Inflammatory macrophage (primary cell): Measurements from ENCODE around the gene COMMD3.
"Not testable (repeated sequence)": the region's sequence is repeated elsewhere in the genome, so short reads cannot be mapped to it uniquely, and the experiment has no call there.

ENCODE experiments used
- DNase-seq, 2 donors: peaks; one replicate each; pipeline ENCODE4 v3.0.0-alpha.2; 2020 to 2022
- total RNA-seq, 18 experiments: gene quantifications; one replicate each; lab custom pipeline; 2026; ENCODE audit warnings: mixed read lengths in 6 of 18, inconsistent platforms in 2 of 18; lab: John Stamatoyannopoulos, UW

COMMD3 gene
- 2.6 to 13.8 (median 9.8) reads per million in 18 experiments for total RNA-seq

DNA sequence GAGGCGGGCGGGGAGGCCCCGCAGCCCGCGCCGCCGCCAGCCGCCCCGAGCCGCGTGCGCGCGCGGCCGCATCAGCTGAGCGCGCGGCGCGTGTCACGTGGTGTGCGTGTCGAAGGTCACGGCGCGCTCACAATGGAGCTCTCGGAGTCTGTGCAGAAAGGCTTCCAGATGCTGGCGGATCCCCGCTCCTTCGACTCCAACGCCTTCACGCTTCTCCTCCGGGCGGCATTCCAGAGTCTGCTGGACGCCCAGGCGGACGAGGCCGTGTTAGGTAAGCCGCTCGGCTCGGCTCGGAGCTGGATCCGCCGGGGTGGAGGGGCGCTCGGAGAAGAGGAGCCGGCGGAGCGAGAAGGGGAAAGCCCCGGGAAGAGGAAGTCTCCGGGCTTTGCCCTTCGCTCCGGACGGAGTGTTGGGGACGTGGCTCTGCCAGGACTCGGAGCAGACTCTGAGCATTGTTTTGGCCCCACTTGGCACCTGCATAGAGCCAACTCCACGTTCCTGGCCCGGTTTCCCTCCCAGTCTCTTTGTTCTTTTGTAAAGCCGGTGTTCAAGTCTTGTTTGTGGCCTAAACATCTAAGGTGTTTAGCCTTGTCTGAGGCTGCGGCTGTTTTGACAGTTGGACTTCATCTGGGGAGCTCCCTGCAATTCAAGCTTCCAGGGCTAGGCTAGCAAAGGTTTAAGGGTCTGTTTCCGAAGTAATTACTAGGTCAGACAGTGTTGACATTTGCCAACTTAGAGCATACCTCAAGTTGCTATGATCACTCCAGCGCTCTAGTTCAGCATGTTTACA lies at the start of gene COMMD3:
TSS of gene COMMD3 (plus strand) at position 103 of the 790 bp plus-strand sequence. CDS start at position 133, 30 bp downstream.
- DNase-seq: peak; percentile 79 to 89

DNA sequence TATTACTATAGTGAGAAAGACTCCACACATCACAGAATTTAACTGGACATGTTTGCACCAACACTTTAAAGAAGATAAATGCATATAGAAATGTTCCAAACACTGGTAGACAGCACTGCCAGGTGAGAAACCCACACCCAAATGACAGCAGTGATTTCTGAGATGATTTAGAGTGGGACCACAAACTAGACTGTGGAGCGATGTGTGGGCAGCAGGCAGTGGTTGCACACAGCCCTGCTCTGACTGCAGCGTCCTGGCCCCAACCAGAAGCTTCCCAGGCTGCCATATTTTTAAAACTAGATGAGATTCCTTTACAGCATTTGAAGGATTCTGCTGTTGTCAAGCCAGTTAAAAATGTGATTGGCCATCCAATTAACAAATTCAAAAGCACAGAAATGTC lies 47.7 kb upstream of the COMMD3 start:
- DNase-seq: no peak

DNA sequence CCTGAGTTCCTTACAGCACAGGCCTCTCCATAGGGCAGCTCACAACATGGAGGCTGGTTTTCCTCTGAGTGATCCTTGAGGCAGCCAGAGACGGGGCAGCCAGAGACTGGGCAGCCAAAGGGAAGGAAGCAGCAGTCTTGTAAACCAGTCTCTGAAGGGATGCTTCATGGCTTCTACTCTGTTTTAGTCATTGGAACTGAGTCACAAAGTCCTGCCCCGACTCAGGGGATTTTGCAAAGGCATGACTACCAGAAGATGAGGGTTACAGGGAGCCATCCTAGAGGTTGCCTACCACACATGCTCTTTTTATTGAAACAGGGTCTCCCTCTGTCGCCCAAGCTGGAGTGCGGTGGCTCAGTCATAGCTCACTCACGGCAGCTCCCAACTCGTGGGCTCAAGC lies 44.4 kb upstream of the COMMD3 start:
- DNase-seq: no peak

DNA sequence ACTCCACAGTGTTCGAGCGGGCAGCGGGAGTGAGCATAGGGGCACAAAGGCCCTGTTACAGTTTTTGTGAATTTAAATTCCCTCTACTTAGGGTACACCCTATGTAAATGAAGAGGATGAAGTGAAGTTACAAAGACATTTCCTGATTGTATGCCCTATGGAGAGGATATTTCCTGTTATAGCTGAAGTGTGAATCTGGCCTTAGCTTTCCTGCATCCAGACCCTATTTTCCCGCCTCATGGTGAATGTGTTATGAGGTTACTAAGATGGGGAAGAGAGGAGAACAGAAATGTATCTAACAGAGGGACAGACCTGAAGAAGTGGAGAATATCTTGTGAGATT lies 37.8 kb upstream of the COMMD3 start:
- no peak for DNase-seq

DNA sequence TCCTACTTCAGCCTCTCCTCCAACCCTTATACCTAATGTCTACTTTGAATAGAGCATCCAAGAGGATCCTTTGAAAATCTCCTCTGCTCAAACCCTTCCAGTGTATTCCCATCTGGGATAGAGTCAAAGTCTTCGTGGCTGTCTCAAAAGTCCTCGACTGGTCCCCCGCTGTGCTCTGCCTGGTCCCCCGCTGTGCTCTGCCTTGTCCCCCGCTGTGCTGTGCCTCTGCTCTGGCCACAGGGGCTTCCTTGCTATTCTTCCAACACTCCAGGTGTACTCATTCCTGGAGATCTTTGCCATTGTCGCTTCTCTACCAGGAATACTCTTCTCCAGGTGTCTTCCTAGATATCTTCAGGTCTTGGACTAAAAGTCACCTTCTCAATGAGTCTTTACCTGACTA lies 36.1 kb upstream of the COMMD3 start:
- no peak for DNase-seq

DNA sequence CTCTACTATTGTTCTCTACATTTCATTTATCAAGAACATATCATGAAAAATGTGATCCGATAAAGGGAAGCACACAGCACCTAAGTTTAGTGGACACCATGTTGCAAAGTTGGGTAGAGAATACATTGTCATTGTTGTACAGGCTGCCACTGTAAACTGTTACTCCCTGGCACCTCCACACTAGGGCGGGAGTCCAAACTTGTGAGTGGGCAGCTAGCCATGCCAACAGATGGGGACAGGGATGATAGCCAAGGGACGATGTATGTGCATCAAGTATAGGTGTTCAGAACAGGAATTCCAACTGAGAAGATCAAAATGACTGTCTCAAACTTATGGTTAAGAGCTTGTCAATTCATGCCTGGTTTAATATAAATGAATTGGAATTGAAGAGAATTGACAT lies 31.1 kb upstream of the COMMD3 start:
- DNase-seq: no peak

DNA sequence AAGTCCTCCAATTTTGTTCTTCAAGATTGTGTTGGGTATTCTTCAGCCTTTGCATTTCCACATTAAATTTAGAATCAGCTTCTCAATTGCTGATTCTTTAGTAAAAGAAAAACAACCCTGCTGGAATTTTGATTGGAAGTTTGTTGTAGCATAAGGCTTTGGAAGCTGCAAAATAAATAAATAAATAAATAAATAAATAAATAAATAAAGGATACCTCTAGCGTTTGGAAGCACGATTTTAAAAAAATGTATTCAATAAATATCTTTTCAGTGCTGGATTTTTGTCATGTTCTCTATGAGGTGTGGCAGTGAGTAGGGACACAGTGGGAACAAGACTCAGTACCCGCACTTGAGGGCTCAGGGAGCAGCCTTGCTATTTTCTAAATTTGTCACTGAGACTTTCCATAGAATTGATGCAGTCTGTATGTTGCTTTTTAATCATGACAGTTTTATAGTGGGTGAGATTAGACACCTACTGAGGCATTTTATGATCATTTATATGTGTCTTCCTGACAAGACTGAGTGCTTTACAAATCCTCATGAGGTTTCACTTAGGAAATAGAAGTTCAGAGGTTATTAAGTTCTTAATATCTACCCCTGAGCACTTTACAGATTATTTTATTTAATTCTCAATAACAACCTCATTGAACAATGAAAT lies 22.3 kb upstream of the COMMD3 start:
- DNase-seq: no peak

DNA sequence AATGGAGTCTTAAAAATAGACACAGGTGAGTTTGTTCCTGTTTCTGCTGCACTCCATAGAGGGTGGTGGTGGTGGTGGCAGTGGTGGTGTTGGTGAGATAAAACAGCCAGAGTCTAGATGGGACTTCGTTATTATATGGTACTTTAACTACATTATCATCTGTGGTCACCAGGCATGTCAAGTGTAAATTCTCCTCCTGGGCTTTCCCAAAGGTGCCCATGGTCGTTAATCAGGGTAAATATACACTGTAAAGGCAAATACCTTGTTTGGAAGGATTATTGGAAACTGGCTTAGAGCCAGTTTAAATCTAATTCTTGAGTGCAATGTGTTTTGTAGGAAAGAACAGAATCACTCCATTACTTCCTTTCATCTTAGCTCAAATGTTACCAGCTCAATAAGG lies 21.5 kb upstream of the COMMD3 start:
- DNase-seq: no peak

DNA sequence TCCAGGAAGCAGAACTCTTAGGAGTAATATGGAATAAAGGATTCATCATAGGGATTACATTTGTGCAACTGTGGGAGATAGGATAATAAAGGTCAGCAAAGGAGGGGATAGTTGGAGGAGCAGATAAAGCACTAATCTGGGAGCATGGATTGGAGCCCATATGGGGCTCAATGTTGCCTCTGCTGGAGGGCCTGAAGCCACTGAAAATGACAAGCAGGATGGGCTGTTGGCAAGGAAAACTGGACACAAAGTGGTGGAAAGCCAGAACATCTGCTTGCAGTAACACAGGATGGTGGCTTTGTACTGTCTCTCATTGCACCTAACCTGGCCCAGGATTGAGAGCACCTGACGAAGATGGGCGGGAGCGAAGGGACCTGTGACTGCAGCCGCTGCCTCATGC lies 15.0 kb upstream of the COMMD3 start:
- no peak for DNase-seq

DNA sequence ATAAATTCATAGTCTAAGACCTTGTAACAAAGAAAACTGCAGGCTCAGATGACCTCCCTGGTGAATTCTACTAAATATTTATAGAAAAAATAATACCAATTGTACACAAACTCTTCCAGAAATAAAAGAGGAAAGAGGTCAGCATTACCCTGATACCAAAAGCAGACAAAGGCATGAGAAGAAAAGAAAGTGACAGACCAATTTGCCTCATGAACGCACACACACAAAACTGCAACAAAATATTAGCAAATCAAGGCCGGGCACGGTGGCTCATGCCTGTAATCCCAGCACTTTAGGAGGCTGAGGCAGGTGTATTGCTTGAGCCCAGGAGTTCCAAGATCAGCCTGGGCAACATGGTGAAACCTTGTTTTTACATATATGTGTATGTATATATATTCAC lies 12.7 kb upstream of the COMMD3 start:
- no peak for DNase-seq

DNA sequence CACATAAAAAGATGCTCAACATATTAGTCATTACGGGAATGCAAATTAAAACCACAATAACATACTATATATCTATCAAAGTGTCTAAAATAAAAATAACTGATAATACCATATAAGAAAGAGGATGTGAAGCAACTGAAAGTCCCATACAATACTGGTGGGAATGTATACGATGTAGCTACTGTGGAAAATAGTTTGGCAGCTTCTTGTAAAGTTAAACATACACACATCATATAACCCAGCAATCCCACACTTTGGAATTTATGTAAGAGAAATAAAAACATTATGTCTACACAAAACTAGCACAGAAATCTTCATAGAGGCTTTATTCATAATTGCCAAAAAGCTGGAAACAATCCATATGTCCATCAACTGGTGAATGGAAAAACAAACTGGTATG lies 10.5 kb upstream of the COMMD3 start:
- DNase-seq: no peak

DNA sequence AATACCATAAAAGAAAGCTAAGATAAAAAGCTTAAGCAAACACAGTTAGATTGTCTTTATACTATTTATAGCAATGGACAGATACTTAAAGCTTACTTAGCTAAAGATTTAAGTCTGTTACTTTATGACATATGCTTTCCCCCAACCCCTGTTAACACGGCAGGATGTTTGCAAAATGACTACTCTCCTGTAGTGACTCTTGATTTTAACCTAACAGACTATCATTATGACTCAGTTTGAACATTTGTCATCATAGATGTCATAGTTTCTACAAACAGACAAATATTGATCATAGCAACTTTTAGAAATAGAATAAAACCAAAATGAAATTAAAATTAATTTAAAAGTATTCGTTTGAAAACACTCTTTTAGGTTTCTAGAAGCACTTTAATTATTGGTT lies 7.8 kb upstream of the COMMD3 start:
- DNase-seq: no peak

DNA sequence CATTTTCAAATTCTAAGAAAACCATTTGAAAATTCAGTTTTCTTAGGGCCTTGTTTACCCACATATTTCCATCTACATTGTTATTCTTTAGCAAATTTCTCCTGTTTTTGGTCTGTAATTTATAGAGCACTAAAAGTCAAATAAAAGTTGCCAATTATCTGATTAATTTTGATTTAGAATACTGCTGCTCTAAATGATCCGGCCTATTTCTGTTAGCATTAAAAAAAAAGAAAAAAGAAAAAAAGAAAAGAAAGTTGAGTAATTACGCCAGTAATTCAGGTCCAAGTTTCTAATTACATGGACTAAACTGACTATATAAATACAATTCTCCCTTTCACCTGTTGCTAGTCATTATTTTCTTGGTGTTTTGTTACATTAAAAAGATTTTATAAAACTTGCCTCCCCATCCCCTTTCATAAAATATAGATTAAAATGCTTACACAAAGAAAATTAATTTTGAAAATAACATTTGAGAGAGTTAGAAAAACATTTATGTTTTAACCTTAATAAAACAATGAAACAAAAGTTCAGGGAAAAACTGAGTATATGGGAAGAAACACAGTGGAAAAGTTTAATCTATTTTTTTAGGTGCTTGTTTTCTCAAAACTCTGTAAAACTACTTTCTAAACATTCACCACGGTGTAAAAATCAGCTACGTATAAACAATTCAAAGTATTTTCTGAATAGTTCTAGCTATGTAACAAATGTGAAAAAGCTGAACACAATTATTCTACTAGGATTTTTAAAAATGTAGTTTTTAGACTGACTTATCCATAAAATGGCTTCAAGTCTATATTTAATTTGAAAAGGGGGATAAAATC lies 6.8 kb upstream of the COMMD3 start:
- DNase-seq: no peak

DNA sequence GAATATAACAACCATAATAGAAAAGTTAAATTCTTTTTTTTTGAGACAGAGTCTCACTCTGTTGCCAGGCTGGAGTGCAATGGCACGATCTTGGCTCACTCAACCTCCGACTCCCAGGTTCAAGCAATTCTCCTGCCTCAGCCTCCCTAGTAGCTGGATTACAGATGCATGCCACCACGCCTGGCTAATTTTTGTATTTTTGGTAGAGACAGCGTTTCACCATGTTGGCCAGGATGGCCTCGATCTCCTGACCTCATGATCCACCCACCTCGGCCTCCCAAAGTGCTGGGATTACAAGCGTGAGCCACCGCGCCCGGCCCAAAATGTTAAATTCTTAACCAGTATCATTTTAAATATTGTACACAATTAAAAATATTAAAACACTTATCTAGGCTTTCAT lies 6.2 kb upstream of the COMMD3 start:
- not testable (repeated sequence) for DNase-seq

DNA sequence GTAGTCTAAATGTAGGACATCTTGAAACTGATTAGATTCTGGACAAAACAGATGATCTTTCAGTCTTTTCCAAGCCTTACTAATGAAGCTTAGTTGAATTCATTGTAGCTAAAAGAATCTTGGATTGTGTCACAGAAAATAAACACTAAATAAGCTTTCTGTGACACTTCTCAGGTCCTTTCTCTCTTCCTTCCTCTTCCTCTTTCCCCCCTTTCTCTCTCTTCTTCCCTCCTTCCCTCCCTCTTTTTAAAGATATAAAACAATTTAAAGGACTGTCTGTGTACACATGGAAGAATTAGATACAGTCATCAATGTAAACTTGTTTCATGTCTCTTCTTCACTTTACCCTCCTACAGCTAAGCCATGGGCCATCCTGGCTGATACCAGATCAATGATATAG lies 5.3 kb upstream of the COMMD3 start:
- DNase-seq: no peak

DNA sequence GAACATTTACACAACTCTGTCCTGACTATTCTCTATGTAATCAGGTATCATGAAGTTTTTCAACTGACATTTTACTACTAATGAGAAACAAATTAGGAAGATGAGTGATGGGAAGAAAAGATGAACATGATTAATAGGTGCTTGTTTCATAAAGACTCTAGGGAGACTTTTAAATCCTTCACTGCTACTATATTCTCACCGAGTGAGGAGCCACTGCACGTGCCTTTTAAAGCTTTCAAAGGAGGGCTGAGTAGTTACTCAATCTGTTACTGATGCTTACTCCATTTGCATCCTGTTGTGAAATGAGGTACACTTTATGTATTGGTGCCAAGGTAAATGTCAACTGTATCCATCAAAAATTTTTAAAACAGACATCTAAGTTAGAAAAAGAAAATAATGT lies 1.3 kb upstream of the COMMD3 start:
- no peak for DNase-seq

DNA sequence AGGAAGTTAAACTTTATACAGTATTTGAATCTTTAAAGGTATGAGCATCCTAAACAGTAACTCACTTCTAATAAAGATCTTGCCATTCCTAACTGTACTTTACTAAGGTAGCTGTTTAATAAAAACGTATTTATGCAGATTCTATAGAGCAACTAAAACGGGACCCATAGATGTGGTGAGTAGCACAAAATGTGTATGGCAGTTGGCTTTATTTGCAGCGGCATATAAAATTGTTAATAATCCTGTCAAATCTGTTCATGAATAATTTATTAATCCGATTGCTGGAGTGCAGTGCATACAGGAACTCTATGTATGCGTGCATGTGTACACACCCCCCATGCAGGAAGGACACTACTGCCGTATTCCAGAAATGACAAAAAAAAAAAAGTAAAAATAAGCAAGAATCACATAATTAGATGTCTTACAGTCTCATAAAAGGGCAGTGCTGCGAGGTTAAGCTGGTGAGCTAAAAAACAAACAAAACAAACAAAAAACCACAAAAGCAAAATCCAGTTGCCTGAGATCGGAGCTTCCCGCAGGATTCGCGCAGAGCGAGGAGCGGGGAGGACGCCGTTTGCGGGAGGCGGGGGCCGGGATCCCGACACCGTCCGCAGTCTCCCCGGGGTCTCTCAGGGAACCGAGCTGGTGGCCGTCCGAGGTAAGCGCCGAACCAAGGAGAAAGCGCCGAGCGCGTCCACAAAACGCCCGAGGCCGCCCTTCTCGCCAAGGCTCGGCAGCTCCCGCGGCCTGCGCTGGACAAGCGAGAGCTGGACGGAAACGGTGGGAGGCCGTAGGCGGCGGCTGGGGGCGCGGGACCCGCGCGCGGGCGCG lies 518 bp upstream of the COMMD3 start:
- no peak for DNase-seq

DNA sequence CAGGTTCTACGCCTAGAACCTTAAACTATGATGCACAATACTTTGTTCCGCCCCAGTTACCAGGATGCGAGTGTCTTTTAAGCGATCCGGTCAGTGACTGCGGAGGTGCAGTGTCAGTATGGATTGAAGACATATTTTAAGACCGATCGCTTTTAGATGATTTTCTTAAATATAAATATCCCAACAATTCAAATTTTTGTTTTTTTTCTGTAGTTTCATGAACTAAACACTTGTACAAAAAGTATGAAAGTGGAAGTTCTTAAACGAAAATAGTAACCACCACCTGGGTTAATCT lies 835 bp downstream of the COMMD3 start:
- peak; percentile 36 to 37 for DNase-seq

DNA sequence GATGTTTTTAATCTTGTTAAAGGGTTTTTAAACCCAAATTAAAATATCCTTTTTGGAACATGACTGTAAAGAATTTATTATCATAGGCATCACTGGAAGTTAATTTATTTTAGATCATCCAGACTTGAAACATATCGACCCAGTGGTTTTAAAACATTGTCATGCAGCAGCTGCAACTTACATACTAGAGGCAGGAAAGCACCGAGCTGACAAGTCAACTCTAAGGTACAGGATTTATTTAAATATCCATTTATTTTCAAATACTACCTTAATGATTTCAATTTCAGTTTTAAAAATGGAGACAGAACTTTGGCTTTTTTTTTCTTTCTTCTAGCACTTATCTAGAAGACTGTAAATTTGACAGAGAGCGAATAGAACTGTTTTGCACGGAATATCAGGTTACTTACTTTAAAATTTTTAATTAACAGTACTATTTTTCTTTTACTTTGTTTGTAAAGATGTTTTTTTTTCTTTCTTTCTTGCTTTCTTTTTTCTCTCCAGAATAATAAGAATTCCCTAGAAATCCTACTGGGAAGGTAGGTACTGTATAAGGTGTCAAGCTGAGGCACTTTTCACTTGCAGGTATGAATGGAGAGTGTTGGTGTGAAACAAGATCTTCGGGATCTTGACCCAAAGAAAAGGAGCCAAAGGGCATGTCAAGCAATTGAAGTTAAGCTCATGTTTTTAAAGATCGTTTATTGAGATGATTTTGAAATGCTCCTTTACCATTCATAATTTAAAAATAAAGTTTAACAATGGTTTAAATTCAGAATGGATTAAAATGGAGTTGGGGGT lies 1.8 kb downstream of the COMMD3 start:
- DNase-seq: no peak

DNA sequence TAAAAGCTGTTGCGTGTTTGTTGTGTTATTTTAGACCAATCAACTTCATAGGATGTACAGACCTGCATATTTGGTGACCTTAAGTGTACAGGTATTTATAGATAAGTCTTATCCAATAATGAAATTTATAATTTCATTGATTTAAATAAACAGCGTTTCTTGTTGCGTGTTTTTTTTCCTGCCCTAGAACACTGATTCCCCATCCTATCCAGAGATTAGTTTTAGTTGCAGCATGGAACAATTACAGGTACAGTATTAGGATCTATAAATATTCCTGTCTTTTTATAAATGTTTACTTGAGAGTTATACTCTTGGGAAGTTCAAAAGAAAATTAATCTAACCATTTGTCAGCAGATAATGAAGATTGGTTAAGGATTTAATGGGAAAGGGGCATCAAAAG lies 2.6 kb downstream of the COMMD3 start:
- no peak for DNase-seq

DNA sequence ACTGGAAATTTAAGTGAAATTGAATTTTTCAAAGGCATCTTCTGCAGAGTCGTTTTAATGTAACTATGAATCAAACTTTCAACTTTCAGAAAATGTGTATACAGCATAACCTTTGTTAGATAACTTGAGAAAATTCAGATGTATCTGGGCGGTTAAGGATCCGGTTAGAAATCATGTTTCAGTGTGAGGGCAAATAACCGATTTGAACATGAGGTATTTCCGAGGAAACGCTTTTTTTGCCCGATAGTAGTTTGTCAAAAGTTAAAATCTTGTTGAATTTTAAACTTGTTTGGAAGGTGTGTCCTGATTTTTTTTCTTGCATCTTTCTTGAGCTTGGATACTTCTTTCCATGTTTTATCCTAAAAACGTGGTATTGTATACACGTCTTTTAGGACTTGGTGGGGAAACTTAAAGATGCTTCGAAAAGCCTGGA lies 3.4 kb downstream of the COMMD3 start:
- DNase-seq: no peak

DNA sequence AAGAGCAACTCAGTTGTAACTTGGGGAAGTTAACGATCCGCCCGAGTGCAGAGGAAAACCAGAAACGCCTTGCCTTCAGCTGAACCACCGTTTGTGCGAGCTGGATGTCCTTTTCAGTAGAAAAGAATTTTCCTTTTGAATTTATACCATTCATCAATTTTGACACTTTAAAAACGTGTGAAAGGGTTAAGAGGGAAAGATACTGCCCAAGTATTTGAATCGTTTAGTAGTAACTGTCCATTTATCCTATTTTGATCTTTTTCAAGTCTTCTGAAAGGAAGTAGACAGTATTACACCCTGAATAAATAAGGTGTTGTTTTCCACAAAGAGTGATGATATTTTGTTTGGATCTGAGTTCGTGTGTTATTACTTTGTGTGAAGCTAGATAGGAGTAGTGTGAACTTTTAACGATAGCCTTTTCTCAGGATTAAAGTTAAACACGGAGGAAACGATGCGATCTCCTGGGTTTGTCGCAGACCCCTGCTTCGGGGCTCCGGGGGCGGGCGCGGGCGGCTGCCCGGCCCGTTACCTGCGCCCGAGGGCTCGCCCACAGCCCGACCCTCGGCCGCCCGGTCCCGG lies 3.9 kb downstream of the COMMD3 start:
- peak; percentile 34 to 45 for DNase-seq
